ENCODE results near the gene WASHC1.
A peak's percentile ranks its signal among the peaks of the same experiment; 100 is the strongest.
"Not testable (repeated sequence)": the region's sequence is repeated elsewhere in the genome, so short reads cannot be mapped to it uniquely, and the experiment has no call there.

WASHC1 gene

GRCh38 chr9:29356-29755 is at the start of gene WASHC1:
WASHC1 (minus strand) TSS chr9:29456; CDS start chr9:24999, 4,457 bp downstream.
- DNase-seq: not testable (repeated sequence)

GRCh38 chr9:78333-78732 is 49.1 kb upstream of the WASHC1 start:
- DNase-seq: not testable (repeated sequence)

- not testable (repeated sequence) for DNase-seq
Observed at GRCh38 chr9:76389-76788, 47.1 kb upstream of the WASHC1 start.

- DNase-seq: not testable (repeated sequence)
Observed at GRCh38 chr9:73900-74525, 44.8 kb upstream of the WASHC1 start.

- DNase-seq: peak; percentile 19
Observed at GRCh38 chr9:73076-73899, 44.0 kb upstream of the WASHC1 start.

GRCh38 chr9:63031-63629 is 33.9 kb upstream of the WASHC1 start:
- DNase-seq: not testable (repeated sequence)

- peak; percentile 14 for DNase-seq
Observed at GRCh38 chr9:52678-53077, 23.4 kb upstream of the WASHC1 start.

- DNase-seq: not testable (repeated sequence)
Observed at GRCh38 chr9:48190-48842, 19.1 kb upstream of the WASHC1 start.

- not testable (repeated sequence) for DNase-seq
Observed at GRCh38 chr9:46639-47271, 17.5 kb upstream of the WASHC1 start.

- not testable (repeated sequence) for DNase-seq
Observed at GRCh38 chr9:46164-46563, 16.9 kb upstream of the WASHC1 start.

- not testable (repeated sequence) for DNase-seq
Observed at GRCh38 chr9:45180-45878, 16.1 kb upstream of the WASHC1 start.

GRCh38 chr9:44416-44815 is 15.2 kb upstream of the WASHC1 start:
- DNase-seq: not testable (repeated sequence)

GRCh38 chr9:43636-44035 is 14.4 kb upstream of the WASHC1 start:
- not testable (repeated sequence) for DNase-seq

GRCh38 chr9:43116-43515 is 13.9 kb upstream of the WASHC1 start:
- DNase-seq: not testable (repeated sequence)

GRCh38 chr9:41819-42218 is 12.6 kb upstream of the WASHC1 start:
- not testable (repeated sequence) for DNase-seq

- not testable (repeated sequence) for DNase-seq
Observed at GRCh38 chr9:41261-41676, 12.0 kb upstream of the WASHC1 start.

GRCh38 chr9:32308-32707 is 3.1 kb upstream of the WASHC1 start:
- not testable (repeated sequence) for DNase-seq

- DNase-seq: not testable (repeated sequence)
Observed at GRCh38 chr9:28775-29174, 481 bp downstream of the WASHC1 start.

- DNase-seq: not testable (repeated sequence)
Observed at GRCh38 chr9:21621-22020, 7.6 kb downstream of the WASHC1 start.

- DNase-seq: not testable (repeated sequence)
Observed at GRCh38 chr9:16875-17274, 12.4 kb downstream of the WASHC1 start.

GRCh38 chr9:14129-14809 is 15.0 kb downstream of the WASHC1 start:
- DNase-seq: not testable (repeated sequence)

Data from fibroblast of skin of right biceps (primary cell).